Activated naive CD4-positive, alpha-beta T cell treated with anti-CD3 and anti-CD28 coated beads, Interleukin-2, amount 10 ng/mL, durations not matched to agents 7 days and 5 days (primary cell): ENCODE data around the gene SPATA6L.

ENCODE experiments used
- CTCF ChIA-PET: fragments of 350-600 bp; sonication (Branson Sonifier 250); formaldehyde crosslinking; loops from one replicate; lab custom pipeline; 2021; ENCODE audit warnings: antibody characterized with exemption; lab: Charles Lee
- DNase-seq: peaks from one replicate; pipeline ENCODE4 v3.0.0-alpha.2; 2020
- H3K27ac Mint-ChIP-seq: one replicate; pipeline ENCODE4 v1.8.0; 2021; ENCODE audit warnings: mild to moderate bottlenecking, moderate library complexity, mixed read lengths
- H3K27me3 Mint-ChIP-seq: one replicate; pipeline ENCODE4 v1.8.0; 2021; ENCODE audit warnings: mild to moderate bottlenecking, mixed read lengths
- H3K36me3 Mint-ChIP-seq: one replicate; pipeline ENCODE4 v1.8.0; 2021; ENCODE audit warnings: mixed read lengths
- H3K4me1 Mint-ChIP-seq: one replicate; pipeline ENCODE4 v1.8.0; 2021; ENCODE audit warnings: mixed read lengths
- H3K4me3 Mint-ChIP-seq: one replicate; pipeline ENCODE4 v1.8.0; 2021; ENCODE audit warnings: mild to moderate bottlenecking, moderate library complexity, mixed read lengths
- H3K9me3 Mint-ChIP-seq: one replicate; pipeline ENCODE4 v1.8.0; 2021; ENCODE audit warnings: mixed read lengths

SPATA6L gene

GRCh38 chr9:4686584-4686983, 20.3 kb upstream of the SPATA6L start:
- Mint-ChIP-seq H3K27ac (no peak overlapping the region), H3K27me3 (no peaks in the 10 kb centered on the region), H3K9me3 (no peaks in the 10 kb centered on the region), H3K4me3 (no peak overlapping the region), H3K4me1 (peaks cover 13% of the 10 kb centered on the region), H3K36me3 (peaks cover 33% of the 10 kb centered on the region)
- no peak for DNase-seq
- CTCF ChIA-PET, result no interaction called here

GRCh38 chr9:4686112-4686511, 19.8 kb upstream of the SPATA6L start:
- peaks cover 29% of the 10 kb centered on the region for H3K36me3 Mint-ChIP-seq
- H3K27ac Mint-ChIP-seq, result no peak overlapping the region
- H3K9me3 Mint-ChIP-seq, result no peaks in the 10 kb centered on the region
- no peaks in the 10 kb centered on the region for H3K27me3 Mint-ChIP-seq
- peaks cover 13% of the 10 kb centered on the region for H3K4me1 Mint-ChIP-seq
- H3K4me3 Mint-ChIP-seq, result no peak overlapping the region
- DNase-seq, result no peak
- CTCF ChIA-PET, result no interaction called here

DNA sequence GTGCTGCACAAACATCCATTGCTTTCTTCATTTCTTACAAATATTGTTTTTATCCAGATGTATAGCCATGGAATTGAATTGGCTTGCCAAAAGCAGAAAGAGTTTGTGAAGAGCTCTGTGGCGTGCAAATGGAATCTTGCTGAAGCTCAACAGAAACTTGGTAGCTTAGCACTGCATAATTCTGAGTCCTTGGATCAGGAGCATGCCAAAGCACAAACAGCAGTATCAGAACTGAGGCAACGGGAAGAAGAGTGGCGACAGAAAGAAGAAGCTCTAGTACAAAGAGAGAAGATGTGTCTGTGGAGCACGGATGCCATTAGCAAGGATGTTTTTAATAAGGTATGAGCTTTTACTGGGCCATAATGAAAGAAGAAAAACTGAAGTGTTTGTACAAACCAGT, 18.5 kb upstream of the SPATA6L start:
- Mint-ChIP-seq H3K4me3 (no peak overlapping the region), H3K36me3 (peaks cover 24% of the 10 kb centered on the region), H3K27me3 (no peaks in the 10 kb centered on the region), H3K4me1 (peaks cover 9% of the 10 kb centered on the region), H3K27ac (no peak overlapping the region), H3K9me3 (no peaks in the 10 kb centered on the region)
- CTCF ChIA-PET, result interaction anchor here (0.6 kb wide), 1 partner anchor 325 kb away, joined by 3 read pairs; no protein-coding TSS in a partner anchor
- no peak for DNase-seq

DNA sequence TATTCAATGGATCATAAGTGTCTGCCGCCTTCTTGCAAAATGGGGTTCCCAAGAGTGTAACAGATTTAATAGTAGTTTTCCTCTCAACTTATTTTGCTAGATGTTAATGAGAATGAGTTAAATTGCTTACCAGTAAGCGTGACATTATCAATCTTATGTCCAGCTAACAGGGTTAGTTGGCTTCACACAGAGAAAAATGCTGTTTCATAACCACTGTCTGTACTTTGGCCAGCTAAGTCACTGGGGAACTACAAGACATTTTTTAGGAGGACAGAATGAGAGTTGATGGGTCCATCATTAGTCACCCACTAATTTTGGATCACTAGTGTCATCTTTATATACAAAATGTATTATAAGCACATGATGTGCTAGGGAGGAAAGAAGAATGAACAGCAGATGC, 14.5 kb upstream of the SPATA6L start:
- Mint-ChIP-seq H3K9me3 (no peaks in the 10 kb centered on the region), H3K36me3 (peaks cover 16% of the 10 kb centered on the region), H3K4me3 (no peak overlapping the region), H3K4me1 (peaks cover 3% of the 10 kb centered on the region), H3K27me3 (peaks cover 2% of the 10 kb centered on the region), H3K27ac (no peak overlapping the region)
- CTCF ChIA-PET, result interaction anchor here (1.1 kb wide), 1 partner anchor 60 kb away, joined by 3 read pairs; no protein-coding TSS in a partner anchor
- DNase-seq, result no peak

DNA sequence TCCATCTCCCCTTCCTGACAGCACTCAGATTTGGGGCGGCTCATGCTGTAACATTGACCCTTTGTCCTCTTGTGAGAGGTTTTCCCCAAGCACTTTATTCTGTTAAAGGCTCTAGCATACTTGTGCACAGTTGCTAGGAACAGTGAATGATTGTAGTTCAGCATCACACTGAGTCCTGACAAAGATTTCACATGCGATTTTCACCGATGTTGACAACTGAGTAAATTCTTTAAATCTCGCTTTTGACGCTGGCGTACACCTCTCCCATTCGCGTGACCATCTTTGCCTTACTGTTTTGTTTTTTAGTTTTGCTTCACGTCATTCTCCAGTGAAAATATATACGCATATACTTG, 13.9 kb upstream of the SPATA6L start:
- Mint-ChIP-seq H3K36me3 (peaks cover 15% of the 10 kb centered on the region), H3K27me3 (peaks cover 3% of the 10 kb centered on the region), H3K4me1 (peaks cover 3% of the 10 kb centered on the region), H3K4me3 (no peak overlapping the region), H3K27ac (no peak overlapping the region), H3K9me3 (no peaks in the 10 kb centered on the region)
- DNase-seq, result no peak
- CTCF ChIA-PET, result no interaction called here

GRCh38 chr9:4679268-4680172, 13.2 kb upstream of the SPATA6L start, which contains the start of gene CDC37L1:
Gene CDC37L1, plus strand, starts transcription at chr9:4679569. Its CDS starts 199 bp downstream, at chr9:4679768.
- H3K36me3 Mint-ChIP-seq, result peaks cover 9% of the 10 kb centered on the region
- CTCF ChIA-PET, result interaction anchor here (0.7 kb wide), 1 partner anchor 14 kb away, joined by 3 read pairs; no protein-coding TSS in a partner anchor
- H3K4me1 Mint-ChIP-seq, result peaks cover 3% of the 10 kb centered on the region
- H3K4me3 Mint-ChIP-seq, result no peak within 1 kb of the TSS
- no peak within 1 kb of the TSS for H3K27ac Mint-ChIP-seq
- DNase-seq, result peak; percentile 99
- no peaks in the 10 kb centered on the region for H3K9me3 Mint-ChIP-seq
- peaks cover 3% of the 10 kb centered on the region for H3K27me3 Mint-ChIP-seq

GRCh38 chr9:4678679-4679267, 12.5 kb upstream of the SPATA6L start:
- no peak for DNase-seq
- Mint-ChIP-seq H3K27me3 (peaks cover 3% of the 10 kb centered on the region), H3K4me3 (no peak overlapping the region), H3K36me3 (peaks cover 9% of the 10 kb centered on the region), H3K27ac (no peak overlapping the region), H3K9me3 (no peaks in the 10 kb centered on the region), H3K4me1 (peaks cover 3% of the 10 kb centered on the region)
- CTCF ChIA-PET, result no interaction called here

DNA sequence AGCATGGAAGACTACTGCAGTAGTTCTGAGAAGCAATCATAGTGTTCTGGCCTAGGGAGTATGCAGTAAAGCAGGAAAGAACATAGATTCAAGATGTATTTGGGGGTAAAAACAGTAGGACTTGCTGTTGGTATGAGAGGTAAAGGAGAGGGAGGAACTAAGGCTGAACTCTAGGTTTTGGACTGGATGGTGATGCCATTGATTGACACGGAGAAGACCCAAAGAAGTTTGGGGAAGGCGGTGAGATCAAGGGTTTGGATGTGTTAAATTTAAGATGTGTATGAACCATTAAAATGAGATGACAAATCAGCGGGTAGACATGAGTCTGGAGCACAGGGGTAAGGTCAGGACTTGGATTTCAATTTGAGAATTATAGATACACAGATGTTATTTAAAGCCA, 11.1 kb upstream of the SPATA6L start:
- H3K27ac Mint-ChIP-seq, result no peak overlapping the region
- H3K27me3 Mint-ChIP-seq, result peaks cover 3% of the 10 kb centered on the region
- H3K4me1 Mint-ChIP-seq, result no peaks in the 10 kb centered on the region
- no peak overlapping the region for H3K4me3 Mint-ChIP-seq
- DNase-seq, result no peak
- H3K9me3 Mint-ChIP-seq, result no peaks in the 10 kb centered on the region
- H3K36me3 Mint-ChIP-seq, result peaks cover 2% of the 10 kb centered on the region
- CTCF ChIA-PET, result interaction anchor here (1.3 kb wide), 1 partner anchor 25 kb away, joined by 3 read pairs; no protein-coding TSS in a partner anchor

DNA sequence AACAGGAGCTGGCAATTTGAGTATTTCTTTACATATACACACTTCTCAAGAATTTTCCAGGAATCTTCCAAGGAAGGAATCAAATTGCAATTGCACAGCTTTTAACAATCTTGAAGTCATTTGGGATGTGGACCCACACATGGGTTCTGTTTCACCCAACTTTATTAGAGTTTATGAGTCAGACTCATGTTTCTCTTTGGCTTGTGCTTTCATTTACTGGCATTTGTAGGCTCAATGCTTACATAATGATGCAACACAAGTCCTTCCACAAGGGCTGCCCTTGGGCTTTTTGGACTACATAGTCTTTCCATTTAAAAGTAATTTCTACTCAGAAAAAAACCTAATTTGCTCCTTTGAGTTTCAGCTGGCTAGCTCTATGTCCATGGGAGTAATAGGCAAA, 8.5 kb upstream of the SPATA6L start:
- Mint-ChIP-seq H3K36me3 (peaks cover 2% of the 10 kb centered on the region), H3K27me3 (peaks cover 3% of the 10 kb centered on the region), H3K4me3 (no peak overlapping the region), H3K4me1 (peaks cover 15% of the 10 kb centered on the region), H3K27ac (no peak overlapping the region), H3K9me3 (no peaks in the 10 kb centered on the region)
- CTCF ChIA-PET, result interaction anchor here (1.2 kb wide), 1 partner anchor 65 kb away, joined by 3 read pairs; no protein-coding TSS in a partner anchor
- no peak for DNase-seq

DNA sequence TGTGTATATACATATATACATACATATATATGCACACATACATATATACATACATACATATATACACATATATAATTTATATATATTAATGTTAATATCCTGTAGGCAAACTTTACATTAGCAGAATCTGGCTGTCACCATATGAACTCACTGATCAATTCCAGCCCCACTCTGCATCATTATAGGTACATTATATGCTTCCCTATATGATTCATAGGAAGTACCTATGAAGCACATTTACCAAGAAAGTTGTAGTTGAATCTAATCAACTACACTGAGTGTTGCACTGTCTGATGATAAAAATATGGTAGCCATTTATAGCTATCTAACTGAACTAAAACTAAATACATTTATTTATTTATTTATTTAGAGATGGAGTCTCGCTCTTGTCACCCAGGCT, 5.5 kb upstream of the SPATA6L start:
- peaks cover 33% of the 10 kb centered on the region for H3K4me1 Mint-ChIP-seq
- no peaks in the 10 kb centered on the region for H3K9me3 Mint-ChIP-seq
- no peak overlapping the region for H3K4me3 Mint-ChIP-seq
- peaks cover 3% of the 10 kb centered on the region for H3K27me3 Mint-ChIP-seq
- CTCF ChIA-PET, result no interaction called here
- H3K27ac Mint-ChIP-seq, result no peak overlapping the region
- no peak for DNase-seq
- H3K36me3 Mint-ChIP-seq, result peaks cover 2% of the 10 kb centered on the region

- peak overlapping the region; percentile 67 for H3K27ac Mint-ChIP-seq
- CTCF ChIA-PET, result no interaction called here
- no peak overlapping the region for H3K4me3 Mint-ChIP-seq
Observed at GRCh38 chr9:4670591-4670990, 4.3 kb upstream of the SPATA6L start.

GRCh38 chr9:4669890-4670289, 3.6 kb upstream of the SPATA6L start:
- Mint-ChIP-seq H3K4me1 (peaks cover 52% of the 10 kb centered on the region), H3K4me3 (no peak overlapping the region), H3K9me3 (no peaks in the 10 kb centered on the region), H3K27ac (no peak overlapping the region), H3K27me3 (peaks cover 8% of the 10 kb centered on the region), H3K36me3 (no peaks in the 10 kb centered on the region)
- CTCF ChIA-PET, result no interaction called here
- no peak for DNase-seq

More at GRCh38 chr9:4670591-4670990, 4.3 kb upstream of the SPATA6L start:
- H3K27me3 Mint-ChIP-seq, result peaks cover 8% of the 10 kb centered on the region
- H3K4me1 Mint-ChIP-seq, result peaks cover 45% of the 10 kb centered on the region
- H3K36me3 Mint-ChIP-seq, result no peaks in the 10 kb centered on the region
- H3K9me3 Mint-ChIP-seq, result no peaks in the 10 kb centered on the region
- no peak for DNase-seq

- CTCF ChIA-PET, result no interaction called here
- Mint-ChIP-seq H3K4me3 (no peak overlapping the region), H3K27me3 (peaks cover 8% of the 10 kb centered on the region), H3K4me1 (peaks cover 64% of the 10 kb centered on the region), H3K36me3 (peaks cover 6% of the 10 kb centered on the region), H3K9me3 (no peaks in the 10 kb centered on the region), H3K27ac (no peak overlapping the region)
- no peak for DNase-seq
Observed at GRCh38 chr9:4668604-4669003, 2.3 kb upstream of the SPATA6L start.

DNA sequence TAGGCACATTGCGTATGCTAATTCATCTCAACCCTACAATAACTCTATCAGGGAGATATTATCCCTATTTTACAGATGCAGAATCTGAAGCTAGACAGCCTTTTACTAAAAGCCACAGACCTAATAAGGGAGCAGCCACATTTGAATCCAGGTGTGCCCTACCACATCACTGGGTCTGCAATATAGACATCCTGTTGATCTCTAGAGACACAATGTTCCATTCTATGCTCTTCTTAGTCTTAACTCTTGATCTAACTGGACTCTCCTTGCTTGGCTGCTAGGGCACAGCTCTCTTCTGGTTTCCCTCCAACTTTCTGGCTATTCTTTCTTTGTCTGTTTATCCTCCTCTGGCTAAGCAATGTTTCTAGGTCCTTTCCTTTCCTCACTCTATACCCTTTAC, 1.4 kb upstream of the SPATA6L start:
- Mint-ChIP-seq H3K9me3 (no peaks in the 10 kb centered on the region), H3K4me1 (peaks cover 73% of the 10 kb centered on the region), H3K27me3 (peaks cover 13% of the 10 kb centered on the region), H3K4me3 (no peak overlapping the region), H3K27ac (no peak overlapping the region), H3K36me3 (peaks cover 8% of the 10 kb centered on the region)
- CTCF ChIA-PET, result no interaction called here
- DNase-seq, result peak; percentile 46
